Hepatocyte (in vitro differentiated cells): ENCODE data around the gene SUPT20HL1. TPM values are rescaled to one million over a fixed set of nuclear protein-coding genes. Genes with fewer than 3 reads are reported as not detected.
"Not testable (repeated sequence)": the region's sequence is repeated elsewhere in the genome, so short reads cannot be mapped to it uniquely, and the experiment has no call there.

ENCODE experiments used
- DNase-seq: peaks from one replicate; pipeline ENCODE4 v3.0.0-alpha.2; 2016; ENCODE audit warnings: low spot score
- H2AFZ ChIP-seq: fragments of 200-600 bp; sonication (generic); 2 replicates; pipeline ENCODE4 v1.6.0; 2016; ENCODE audit warnings: antibody characterized with exemption, mild to moderate bottlenecking
- H3K27ac ChIP-seq: fragments of 200-600 bp; sonication (generic); 2 replicates; pipeline ENCODE4 v1.5.1; 2016; ENCODE audit warnings: mild to moderate bottlenecking
- H3K27me3 ChIP-seq: fragments of 200-600 bp; sonication (generic); 2 replicates; pipeline ENCODE4 v1.6.1; 2016
- H3K36me3 ChIP-seq: fragments of 200-600 bp; sonication (generic); replicated peaks from 2 replicates; pipeline ENCODE4 v1.5.1; 2016; ENCODE audit warnings: low read depth; ENCODE audit not compliant: insufficient read depth
- H3K4me1 ChIP-seq: fragments of 200-600 bp; sonication (generic); 2 replicates; pipeline ENCODE4 v1.5.1; 2016; ENCODE audit warnings: mild to moderate bottlenecking, moderate library complexity; ENCODE audit not compliant: insufficient read depth
- H3K4me2 ChIP-seq: fragments of 200-600 bp; sonication (generic); 2 replicates; pipeline ENCODE4 v1.6.0; 2016
- H3K4me3 ChIP-seq: fragments of 200-600 bp; sonication (generic); 2 replicates; pipeline ENCODE4 v1.5.1; 2016; ENCODE audit warnings: mild to moderate bottlenecking
- H3K79me2 ChIP-seq: fragments of 200-600 bp; sonication (generic); 2 replicates; pipeline ENCODE4 v1.6.0; 2017; ENCODE audit warnings: mild to moderate bottlenecking
- H3K9me2 ChIP-seq: fragments of 200-600 bp; sonication (generic); replicated peaks from 2 replicates; pipeline ENCODE4 v1.6.0; 2017; ENCODE audit warnings: mild to moderate bottlenecking; ENCODE audit not compliant: insufficient read depth
- H3K9me3 ChIP-seq: fragments of 200-600 bp; sonication (generic); 2 replicates; pipeline ENCODE4 v1.5.1; 2016; ENCODE audit warnings: low read depth, mild to moderate bottlenecking
- H4K20me1 ChIP-seq: fragments of 200-600 bp; sonication (generic); 2 replicates; pipeline ENCODE4 v1.6.0; 2016; ENCODE audit warnings: mild to moderate bottlenecking; ENCODE audit not compliant: insufficient read depth, poor library complexity, severe bottlenecking
- EZH2 ChIP-seq: fragments of 200-600 bp; sonication (generic); IDR thresholded peaks from 2 replicates; pipeline ENCODE4 v1.6.1; 2016; ENCODE audit warnings: antibody characterized with exemption, mild to moderate bottlenecking, borderline replicate concordance
- EZH2phosphoT487 ChIP-seq: fragments of 200-600 bp; sonication (generic); IDR thresholded peaks from one replicate; pipeline ENCODE4 v1.6.1; 2018; ENCODE audit warnings: antibody characterized with exemption, mild to moderate bottlenecking, low read depth, moderate library complexity; ENCODE audit not compliant: unreplicated experiment, severe bottlenecking
- WGBS: methylation state at CpG from one replicate; pipeline ENCODE4 v1.1.6; 2016; ENCODE audit warnings: low lambda C conversion rate; ENCODE audit errors: missing lambda C conversion rate; 5-methylcytosine and 5-hydroxymethylcytosine counted together
- polyA plus RNA-seq: library from polyadenylated mRNA; unstranded; fragments of >200 nt; fragmentation: Nextera tagmentation; extraction: Ambion mirVana; gene quantifications from 2 replicates; pipeline ENCODE4 v1.2.1, GENCODE V29; 2016
- total RNA-seq: library from RNA; depleted of rRNA; stranded (reverse); fragments of >200 nt; gene quantifications from 2 replicates; pipeline ENCODE4 v1.2.3, GENCODE V29; 2014
- TF ChIP-seq, protein P1 (sequence below): fragments of 200-600 bp; sonication (generic); IDR thresholded peaks from 2 replicates; pipeline ENCODE4 v1.5.1; 2016; ENCODE audit warnings: antibody characterized with exemption, mild to moderate bottlenecking; ENCODE audit not compliant: poor library complexity

The SUPT20HL1 gene
- total and polyA plus RNA-seq, 2 experiments from 2014 or later, result 0.07 TPM; not detected in 1

GRCh38 chrX:24355095-24355494, 5.3 kb upstream of the SUPT20HL1 start:
- Histone ChIP-seq H3K4me2 (no peak overlapping the region), H2AFZ (no peak overlapping the region), H3K9me2 (no peaks in the 10 kb centered on the region), H3K4me1 (no peaks in the 10 kb centered on the region), H4K20me1 (no peaks in the 10 kb centered on the region), H3K4me3 (no peak overlapping the region), H3K27ac (no peak overlapping the region), H3K27me3 (no peaks in the 10 kb centered on the region), H3K79me2 (no peaks in the 10 kb centered on the region), H3K36me3 (no peaks in the 10 kb centered on the region), H3K9me3 (no peaks in the 10 kb centered on the region)
- TF ChIP-seq, protein P1, sequence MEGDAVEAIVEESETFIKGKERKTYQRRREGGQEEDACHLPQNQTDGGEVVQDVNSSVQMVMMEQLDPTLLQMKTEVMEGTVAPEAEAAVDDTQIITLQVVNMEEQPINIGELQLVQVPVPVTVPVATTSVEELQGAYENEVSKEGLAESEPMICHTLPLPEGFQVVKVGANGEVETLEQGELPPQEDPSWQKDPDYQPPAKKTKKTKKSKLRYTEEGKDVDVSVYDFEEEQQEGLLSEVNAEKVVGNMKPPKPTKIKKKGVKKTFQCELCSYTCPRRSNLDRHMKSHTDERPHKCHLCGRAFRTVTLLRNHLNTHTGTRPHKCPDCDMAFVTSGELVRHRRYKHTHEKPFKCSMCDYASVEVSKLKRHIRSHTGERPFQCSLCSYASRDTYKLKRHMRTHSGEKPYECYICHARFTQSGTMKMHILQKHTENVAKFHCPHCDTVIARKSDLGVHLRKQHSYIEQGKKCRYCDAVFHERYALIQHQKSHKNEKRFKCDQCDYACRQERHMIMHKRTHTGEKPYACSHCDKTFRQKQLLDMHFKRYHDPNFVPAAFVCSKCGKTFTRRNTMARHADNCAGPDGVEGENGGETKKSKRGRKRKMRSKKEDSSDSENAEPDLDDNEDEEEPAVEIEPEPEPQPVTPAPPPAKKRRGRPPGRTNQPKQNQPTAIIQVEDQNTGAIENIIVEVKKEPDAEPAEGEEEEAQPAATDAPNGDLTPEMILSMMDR, result no peak
- TF ChIP-seq EZH2phosphoT487, result no peak
- TF ChIP-seq EZH2, result no peak
- 97% methylated on average over 8 of the region's 8 CpGs for WGBS
- no peak for DNase-seq

DNA sequence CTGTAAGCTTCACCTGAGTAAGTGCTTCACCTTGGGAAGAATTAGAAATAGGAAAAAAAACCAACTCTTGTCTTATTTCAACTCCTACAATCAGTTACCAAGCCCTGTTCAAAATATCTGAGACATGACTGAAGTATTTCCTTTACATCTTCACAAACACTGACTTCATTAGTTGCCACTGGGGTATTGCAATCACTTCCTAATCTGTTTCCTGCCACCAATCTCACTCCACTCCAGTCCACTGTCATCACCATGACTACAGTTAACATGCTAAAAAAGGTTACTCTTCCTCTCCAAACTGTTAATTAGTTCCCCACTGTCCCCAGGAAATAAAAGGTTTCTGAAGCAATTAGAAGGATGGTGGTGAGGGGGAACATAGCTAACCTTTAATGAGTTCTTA, 3.3 kb upstream of the SUPT20HL1 start:
- H2AFZ ChIP-seq, result no peak overlapping the region

GRCh38 chrX:24362089-24362745, 1.8 kb downstream of the SUPT20HL1 start:
- not testable (repeated sequence) for H3K4me1 ChIP-seq, H2AFZ ChIP-seq, DNase-seq, H3K79me2 ChIP-seq, H3K4me2 ChIP-seq, H3K36me3 ChIP-seq, H3K9me2 ChIP-seq, H3K27ac ChIP-seq, H4K20me1 ChIP-seq, H3K27me3 ChIP-seq, H3K4me3 ChIP-seq, H3K9me3 ChIP-seq
- 97% methylated on average over 35 of the region's 41 CpGs for WGBS

More for the DNA sequence above, 3.3 kb upstream of the SUPT20HL1 start:
- Histone ChIP-seq H3K27me3 (no peaks in the 10 kb centered on the region), H3K9me3 (no peaks in the 10 kb centered on the region), H3K4me1 (no peaks in the 10 kb centered on the region), H3K79me2 (no peaks in the 10 kb centered on the region), H4K20me1 (no peaks in the 10 kb centered on the region), H3K36me3 (no peaks in the 10 kb centered on the region), H3K4me2 (no peak overlapping the region), H3K4me3 (no peak overlapping the region), H3K27ac (no peak overlapping the region), H3K9me2 (no peaks in the 10 kb centered on the region)
- TF ChIP-seq, protein P1, result no peak
- TF ChIP-seq EZH2phosphoT487, result no peak
- TF ChIP-seq EZH2, result no peak
- no peak for DNase-seq

DNA sequence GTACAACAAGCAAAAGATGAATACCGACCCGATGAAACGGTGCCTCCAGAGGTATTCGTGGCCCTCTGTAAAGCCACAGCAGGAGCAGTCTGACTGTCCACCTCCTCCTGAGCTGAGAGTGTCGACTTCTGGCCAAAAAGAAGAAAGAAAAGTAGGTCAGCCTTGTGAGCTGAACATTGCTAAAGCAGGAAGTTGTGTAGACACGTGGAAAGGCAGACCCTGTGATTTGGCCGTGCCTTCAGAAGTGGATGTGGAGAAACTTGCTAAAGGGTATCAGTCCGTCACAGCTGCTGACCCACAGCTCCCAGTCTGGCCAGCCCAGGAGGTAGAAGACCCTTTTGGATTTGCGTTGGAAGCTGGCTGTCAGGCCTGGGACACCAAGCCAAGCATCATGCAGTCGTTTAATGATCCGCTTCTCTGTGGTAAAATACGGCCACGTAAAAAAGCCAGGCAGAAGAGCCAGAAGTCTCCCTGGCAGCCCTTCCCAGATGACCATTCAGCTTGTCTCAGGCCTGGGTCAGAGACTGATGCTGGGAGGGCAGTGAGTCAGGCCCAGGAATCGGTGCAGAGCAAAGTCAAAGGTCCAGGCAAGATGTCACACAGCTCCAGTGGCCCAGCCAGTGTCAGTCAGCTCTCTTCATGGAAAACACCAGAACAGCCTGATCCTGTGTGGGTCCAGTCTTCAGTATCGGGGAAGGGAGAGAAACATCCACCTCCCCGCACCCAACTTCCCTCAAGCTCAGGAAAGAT, 3.2 kb downstream of the SUPT20HL1 start:
- H3K9me2 ChIP-seq, H3K27ac ChIP-seq, H3K79me2 ChIP-seq, H3K4me3 ChIP-seq, DNase-seq, H4K20me1 ChIP-seq, H3K9me3 ChIP-seq, H3K4me1 ChIP-seq, H2AFZ ChIP-seq, H3K4me2 ChIP-seq, H3K36me3 ChIP-seq, H3K27me3 ChIP-seq: not testable (repeated sequence)
- WGBS, result 92% methylated on average over 15 of the region's 16 CpGs
